ENCODE measurements around the gene PPP3R2.

PPP3R2 gene

GRCh38 chr9:101587332-101588043 is 7.3 kb downstream of the PPP3R2 start:
- DNase-seq (ENCODE audit: low read depth): no peak
- no peak for TF ChIP-seq POLR2A (IDR thresholded peaks at IDR 0.05; ENCODE audit: extremely low read depth, insufficient read length)
- TF ChIP-seq, protein P1, sequence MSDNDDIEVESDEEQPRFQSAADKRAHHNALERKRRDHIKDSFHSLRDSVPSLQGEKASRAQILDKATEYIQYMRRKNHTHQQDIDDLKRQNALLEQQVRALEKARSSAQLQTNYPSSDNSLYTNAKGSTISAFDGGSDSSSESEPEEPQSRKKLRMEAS (IDR thresholded peaks at IDR 0.05; ENCODE audit: low read depth, low read length): no peak
- no peak for TF ChIP-seq MYC (IDR thresholded peaks at IDR 0.05; ENCODE audit: low read depth, low read length)
- TF ChIP-seq, protein P2, sequence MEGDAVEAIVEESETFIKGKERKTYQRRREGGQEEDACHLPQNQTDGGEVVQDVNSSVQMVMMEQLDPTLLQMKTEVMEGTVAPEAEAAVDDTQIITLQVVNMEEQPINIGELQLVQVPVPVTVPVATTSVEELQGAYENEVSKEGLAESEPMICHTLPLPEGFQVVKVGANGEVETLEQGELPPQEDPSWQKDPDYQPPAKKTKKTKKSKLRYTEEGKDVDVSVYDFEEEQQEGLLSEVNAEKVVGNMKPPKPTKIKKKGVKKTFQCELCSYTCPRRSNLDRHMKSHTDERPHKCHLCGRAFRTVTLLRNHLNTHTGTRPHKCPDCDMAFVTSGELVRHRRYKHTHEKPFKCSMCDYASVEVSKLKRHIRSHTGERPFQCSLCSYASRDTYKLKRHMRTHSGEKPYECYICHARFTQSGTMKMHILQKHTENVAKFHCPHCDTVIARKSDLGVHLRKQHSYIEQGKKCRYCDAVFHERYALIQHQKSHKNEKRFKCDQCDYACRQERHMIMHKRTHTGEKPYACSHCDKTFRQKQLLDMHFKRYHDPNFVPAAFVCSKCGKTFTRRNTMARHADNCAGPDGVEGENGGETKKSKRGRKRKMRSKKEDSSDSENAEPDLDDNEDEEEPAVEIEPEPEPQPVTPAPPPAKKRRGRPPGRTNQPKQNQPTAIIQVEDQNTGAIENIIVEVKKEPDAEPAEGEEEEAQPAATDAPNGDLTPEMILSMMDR (IDR thresholded peaks at IDR 0.05; ENCODE audit: low read depth, low read length): no peak
- no peak overlapping the region for H3K4me3 ChIP-seq (ENCODE audit: low read depth, low read length)

- TF ChIP-seq MYC (IDR thresholded peaks at IDR 0.05; ENCODE audit: low read depth, low read length) (no peak), POLR2A (IDR thresholded peaks at IDR 0.05; ENCODE audit: extremely low read depth, insufficient read length) (no peak)
- TF ChIP-seq, protein P1 (IDR thresholded peaks at IDR 0.05; ENCODE audit: low read depth, low read length): no peak
- TF ChIP-seq, protein P2 (IDR thresholded peaks at IDR 0.05; ENCODE audit: low read depth, low read length): no peak
- DNase-seq (ENCODE audit: low read depth): no peak
- no peak overlapping the region for H3K4me3 ChIP-seq (ENCODE audit: low read depth, low read length)
Observed at GRCh38 chr9:101586651-101587050, 8.1 kb downstream of the PPP3R2 start.

DNA sequence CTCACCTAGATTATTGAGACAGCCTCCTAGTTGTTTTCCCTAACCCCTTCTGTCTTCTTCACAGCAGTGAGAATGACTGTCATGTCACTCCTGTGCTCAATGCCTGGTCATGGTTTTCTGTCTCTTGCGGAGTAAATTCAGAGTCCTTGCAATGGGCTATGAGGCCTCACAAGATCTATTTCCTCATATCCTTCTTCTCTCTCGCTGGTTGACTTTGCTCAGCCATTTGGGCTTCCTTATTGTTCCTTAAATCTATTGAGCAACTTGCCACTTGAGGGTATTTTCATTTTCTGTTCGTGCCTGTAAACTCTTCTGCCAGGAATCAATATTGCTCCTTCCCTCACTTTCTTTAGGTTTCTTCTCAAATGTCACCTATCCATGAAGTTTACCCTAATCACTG is 9.0 kb downstream of the PPP3R2 start:
- TF ChIP-seq, protein P2 (IDR thresholded peaks at IDR 0.05; ENCODE audit: low read depth, low read length): no peak
- no peak for TF ChIP-seq POLR2A (IDR thresholded peaks at IDR 0.05; ENCODE audit: extremely low read depth, insufficient read length)
- TF ChIP-seq, protein P1 (IDR thresholded peaks at IDR 0.05; ENCODE audit: low read depth, low read length): no peak
- no peak for TF ChIP-seq MYC (IDR thresholded peaks at IDR 0.05; ENCODE audit: low read depth, low read length)

DNA sequence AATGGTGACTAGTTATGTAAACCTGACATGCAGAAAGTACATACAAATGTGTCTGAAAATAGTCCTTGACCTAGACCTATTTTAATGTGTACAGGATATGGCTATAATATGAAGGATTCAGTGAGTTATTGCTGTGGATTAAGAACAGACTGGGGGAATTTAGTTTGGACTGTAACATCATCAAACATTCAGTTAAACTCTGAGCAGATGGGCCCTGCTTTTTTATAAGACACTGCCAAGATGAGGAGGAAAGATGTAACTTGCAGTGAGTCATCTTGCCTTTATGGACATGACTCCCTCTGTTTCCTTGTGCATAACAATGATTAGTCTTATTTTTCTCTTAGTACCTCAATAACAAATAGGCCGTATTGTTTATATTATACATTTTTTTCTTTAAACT is 12.2 kb downstream of the PPP3R2 start:
- DNase-seq (ENCODE audit: low read depth): no peak
- no peak for TF ChIP-seq POLR2A (IDR thresholded peaks at IDR 0.05; ENCODE audit: extremely low read depth, insufficient read length)
- no peak overlapping the region for H3K4me3 ChIP-seq (ENCODE audit: low read depth, low read length)

More for the DNA sequence above, 9.0 kb downstream of the PPP3R2 start:
- H3K4me3 ChIP-seq (ENCODE audit: low read depth, low read length): no peak overlapping the region
- DNase-seq (ENCODE audit: low read depth): peak; percentile 67

DNA sequence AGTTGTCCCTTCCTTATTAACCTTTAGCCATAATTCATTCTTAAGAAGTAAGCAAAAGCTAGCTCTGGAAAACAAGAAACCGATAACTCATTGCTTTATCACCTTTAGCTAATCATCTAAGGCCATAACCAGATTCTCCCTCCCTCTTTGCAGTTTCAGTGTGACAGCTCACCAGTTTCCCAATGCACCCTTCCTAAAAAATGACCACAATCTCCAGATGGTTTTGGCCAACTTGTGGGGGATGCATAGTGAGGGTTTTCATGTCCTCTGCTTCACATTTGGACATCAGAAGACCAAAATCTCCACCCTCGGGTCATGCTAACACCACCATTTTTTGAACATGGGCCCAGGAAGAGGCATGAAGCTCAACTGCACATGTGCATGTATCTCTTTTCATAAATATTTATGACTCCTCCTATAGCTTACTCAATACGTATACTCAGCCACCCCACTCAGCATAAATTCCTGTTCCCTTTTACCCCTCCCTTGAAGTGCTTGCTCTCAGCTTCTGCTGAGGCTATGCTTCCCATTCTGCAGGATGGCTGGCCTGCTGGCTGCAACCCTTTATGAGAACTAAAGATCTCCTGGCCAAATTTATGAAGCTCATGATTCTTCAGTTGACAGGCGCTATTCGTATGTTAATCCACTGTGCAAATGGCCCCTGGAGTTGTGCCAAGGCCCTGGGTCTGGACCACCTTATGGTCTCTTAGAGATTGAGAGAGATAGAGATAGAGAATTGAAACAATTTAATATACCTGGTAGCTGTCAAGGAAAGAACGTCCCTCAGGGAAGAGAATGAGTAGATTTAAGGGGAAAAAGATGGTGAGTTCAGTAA is 14.8 kb downstream of the PPP3R2 start:
- TF ChIP-seq, protein P1 (IDR thresholded peaks at IDR 0.05; ENCODE audit: low read depth, low read length): no peak
- TF ChIP-seq POLR2A (IDR thresholded peaks at IDR 0.05; ENCODE audit: extremely low read depth, insufficient read length): no peak
- peak; percentile 55 for DNase-seq (ENCODE audit: low read depth)
- no peak overlapping the region for H3K4me3 ChIP-seq (ENCODE audit: low read depth, low read length)

DNA sequence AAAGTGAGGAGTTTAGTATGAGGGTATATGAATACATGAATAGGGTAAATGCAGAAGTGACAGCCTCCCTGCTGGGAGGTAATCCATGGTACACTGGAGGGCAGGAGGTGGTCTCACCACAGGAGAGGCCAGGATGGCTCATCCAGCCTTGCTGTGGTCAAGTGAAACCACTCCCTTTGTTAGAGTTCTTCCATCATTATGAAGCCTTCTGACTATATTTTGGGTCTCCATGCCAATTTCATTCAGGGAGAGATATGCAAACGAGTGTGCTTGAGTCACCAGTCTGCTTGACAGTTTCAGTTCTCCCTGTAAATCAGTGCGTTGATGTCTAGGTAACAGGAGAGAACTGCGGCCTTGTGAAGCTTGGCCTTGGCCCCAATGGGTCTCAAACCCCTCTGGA is 16.4 kb downstream of the PPP3R2 start:
- no peak overlapping the region for H3K4me3 ChIP-seq (ENCODE audit: low read depth, low read length)
- peak; percentile 88 for DNase-seq (ENCODE audit: low read depth)
- TF ChIP-seq, protein P1 (IDR thresholded peaks at IDR 0.05; ENCODE audit: low read depth, low read length): no peak
- TF ChIP-seq POLR2A (IDR thresholded peaks at IDR 0.05; ENCODE audit: extremely low read depth, insufficient read length): no peak
- TF ChIP-seq, protein P2 (IDR thresholded peaks at IDR 0.05; ENCODE audit: low read depth, low read length): no peak
- no peak for TF ChIP-seq MYC (IDR thresholded peaks at IDR 0.05; ENCODE audit: low read depth, low read length)
